GM23338 (cell line): ENCODE data around the gene ZNF202. TPM values are rescaled to one million over a fixed set of nuclear protein-coding genes. Genes with fewer than 3 reads are reported as not detected.

ENCODE experiments used
- ATAC-seq: fragments of 200-7000 bp; cut with Tn5 transposase; 3 replicates; pipeline ENCODE4 v1.9.1; 2020
- DNase-seq: peaks from one replicate; pipeline ENCODE4 v3.0.0-alpha.2; 2015; ENCODE audit warnings: low spot score
- H2AFZ ChIP-seq: fragments of 200-600 bp; sonication (generic); 2 replicates; pipeline ENCODE4 v1.8.0; 2016; ENCODE audit warnings: antibody characterized with exemption, mild to moderate bottlenecking, moderate library complexity
- H3F3A ChIP-seq: fragments of 200-600 bp; sonication (generic); replicated peaks from 2 replicates; pipeline ENCODE4 v1.8.0; 2017; ENCODE audit warnings: antibody characterized with exemption, mixed run types, low read depth
- H3K27ac ChIP-seq: fragments of 200-600 bp; sonication (generic); 2 replicates; pipeline ENCODE4 v1.6.1; 2016; ENCODE audit warnings: low read depth
- H3K27me3 ChIP-seq: fragments of 200-600 bp; sonication (generic); 2 replicates; pipeline ENCODE4 v1.8.0; 2016; ENCODE audit warnings: mild to moderate bottlenecking, mixed run types, moderate library complexity; ENCODE audit not compliant: insufficient read depth
- H3K36me3 ChIP-seq: fragments of 200-600 bp; sonication (generic); 2 replicates; pipeline ENCODE4 v1.8.0; 2016; ENCODE audit warnings: mild to moderate bottlenecking; ENCODE audit not compliant: insufficient read depth
- H3K4me1 ChIP-seq: fragments of 200-600 bp; sonication (generic); 2 replicates; pipeline ENCODE4 v1.8.0; 2016; ENCODE audit warnings: mild to moderate bottlenecking, moderate library complexity; ENCODE audit not compliant: insufficient read depth
- H3K4me2 ChIP-seq: fragments of 200-600 bp; sonication (generic); 2 replicates; pipeline ENCODE4 v1.7.1; 2017; ENCODE audit warnings: mixed run types
- H3K4me3 ChIP-seq: fragments of 200-600 bp; sonication (generic); 2 replicates; pipeline ENCODE4 v1.6.1; 2016; ENCODE audit warnings: mixed run types
- H3K79me2 ChIP-seq: fragments of 200-600 bp; sonication (generic); replicated peaks from 2 replicates; pipeline ENCODE4 v1.8.0; 2017; ENCODE audit warnings: mild to moderate bottlenecking; ENCODE audit not compliant: insufficient read depth
- H3K9me2 ChIP-seq: fragments of 200-600 bp; sonication (generic); 2 replicates; pipeline ENCODE4 v1.8.0; 2017; ENCODE audit not compliant: insufficient read depth
- H4K20me1 ChIP-seq: fragments of 200-600 bp; sonication (generic); replicated peaks from 2 replicates; pipeline ENCODE4 v1.8.0; 2017; ENCODE audit warnings: mild to moderate bottlenecking; ENCODE audit not compliant: insufficient read depth
- H3K27ac Mint-ChIP-seq: 2 replicates; pipeline ENCODE4 v1.8.0; 2020; ENCODE audit warnings: inconsistent platforms, mild to moderate bottlenecking, moderate library complexity, mixed read lengths
- H3K27me3 Mint-ChIP-seq: 3 replicates; pipeline ENCODE4 v1.8.0; 2022; ENCODE audit warnings: low read depth, mild to moderate bottlenecking, moderate library complexity, mixed read lengths, inconsistent platforms; ENCODE audit not compliant: insufficient read depth, poor library complexity
- H3K36me3 Mint-ChIP-seq: 3 replicates; pipeline ENCODE4 v1.8.0; 2021; ENCODE audit warnings: low read depth, mild to moderate bottlenecking, inconsistent platforms, moderate library complexity, mixed read lengths
- H3K4me1 Mint-ChIP-seq: 3 replicates; pipeline ENCODE4 v1.8.0; 2020; ENCODE audit warnings: mild to moderate bottlenecking, inconsistent platforms, mixed read lengths
- H3K4me3 Mint-ChIP-seq: 3 replicates; pipeline ENCODE4 v1.8.0; 2021; ENCODE audit warnings: moderate library complexity, mild to moderate bottlenecking, inconsistent platforms, mixed read lengths
- H3K9me3 Mint-ChIP-seq: 3 replicates; pipeline ENCODE4 v1.8.0; 2020; ENCODE audit warnings: moderate library complexity, mild to moderate bottlenecking, inconsistent platforms, mixed read lengths
- NANOG ChIP-seq: IDR thresholded peaks from 2 replicates; pipeline ENCODE4 v1.6.1; 2016; ENCODE audit warnings: antibody characterized with exemption, borderline replicate concordance
- POLR2AphosphoS5 ChIP-seq: IDR thresholded peaks from 2 replicates; pipeline ENCODE4 v1.6.1; 2016; ENCODE audit warnings: antibody characterized with exemption, low read depth
- long read RNA-seq: library from polyadenylated mRNA; unstranded; transcript quantifications from one replicate; pipeline ENCODE4 v2.0.0, GENCODE V29; 2020; ENCODE audit not compliant: unreplicated experiment
- polyA plus RNA-seq: library from polyadenylated mRNA; unstranded; fragments of >200 nt; fragmentation: Nextera tagmentation; extraction: Ambion mirVana; gene quantifications from 2 replicates; pipeline ENCODE4 v1.2.1, GENCODE V29; 2016
- total RNA-seq: library from RNA; depleted of rRNA; stranded (reverse); fragments of >200 nt; shearing (Covaris generic); gene quantifications from 2 replicates; pipeline ENCODE4 v1.2.3, GENCODE V29; 2014; rRNA removed
- TF ChIP-seq, protein P1 (sequence below), 2 experiments: fragments of 200-600 bp in 1 of 2; sonication (generic) in 1 of 2; conservative IDR thresholded peaks; 2 replicates each; pipeline versions ENCODE4 v1.5.1 to v1.6.1; 2016 to 2017; ENCODE audit warnings: antibody characterized with exemption in 2 of 2, low read depth in 2 of 2, mild to moderate bottlenecking in 2 of 2, moderate library complexity in 1 of 2
- TF ChIP-seq, protein P2 (sequence below): IDR thresholded peaks from 2 replicates; pipeline ENCODE4 v1.6.1; 2016; ENCODE audit warnings: antibody characterized with exemption
- TF ChIP-seq, protein P3 (sequence below): IDR thresholded peaks from one replicate; pipeline ENCODE4 v1.6.1; 2018; ENCODE audit warnings: antibody characterized with exemption; ENCODE audit not compliant: unreplicated experiment

ZNF202 gene
- total RNA-seq, result 33.0 and 36.7 TPM in 2 replicates
- polyA plus RNA-seq, result 16.1 and 18.2 TPM in 2 replicates
- long read RNA-seq, partial matches to known transcripts, result 1 of 4 reads
- long read RNA-seq, other reads (novel, unspliced or antisense), result 3 of 4 reads

DNA sequence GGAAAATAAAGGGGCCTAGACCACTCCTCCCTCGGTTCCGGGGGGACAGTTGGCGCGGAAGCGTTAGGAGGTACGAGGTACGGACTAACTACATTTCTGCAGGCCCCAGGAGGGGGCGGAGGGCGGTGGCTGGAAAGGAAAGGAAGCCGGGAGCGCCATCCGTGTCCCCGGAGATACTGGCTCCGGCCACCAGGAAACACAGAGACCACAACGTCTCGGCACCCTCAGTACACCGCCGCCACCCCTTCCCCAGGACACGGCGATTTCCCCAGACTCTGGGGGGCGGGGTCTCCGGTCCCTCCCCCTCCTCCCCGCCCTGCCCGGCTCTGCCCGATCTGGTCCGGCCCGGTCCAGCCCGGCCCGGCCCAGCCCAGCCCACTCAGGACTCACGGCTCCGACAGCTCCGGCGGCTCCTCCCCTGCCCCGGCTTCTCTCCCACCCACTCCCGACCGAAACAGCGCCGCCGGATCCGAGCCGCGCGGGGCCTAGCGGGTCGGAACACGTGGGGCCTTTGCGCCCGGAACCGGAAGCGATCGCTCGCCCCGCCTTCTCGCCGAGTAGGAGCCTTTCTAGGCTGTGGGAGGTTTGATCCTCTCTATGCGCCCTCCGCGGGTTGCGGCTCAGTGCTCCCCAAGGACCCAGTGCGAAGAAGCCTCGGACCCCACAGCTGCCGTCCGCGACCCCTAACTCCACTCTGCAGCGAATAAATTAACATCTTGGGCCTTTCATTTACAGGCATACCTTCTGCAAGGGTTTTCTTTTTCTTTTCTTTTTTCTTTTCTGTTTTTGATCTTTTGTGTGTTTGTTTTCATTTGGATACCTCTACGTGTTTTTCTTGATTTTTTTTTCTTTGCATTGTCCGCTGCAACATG lies at the start of gene ZNF202:
TSS of gene ZNF202 (minus strand) at position 502 of the 872 bp plus-strand sequence. CDS start 10,772 bp downstream, outside the sequence.
- H3K79me2 ChIP-seq, result peaks cover 48% of the 10 kb centered on the region
- Mint-ChIP-seq H3K36me3 (no peaks in the 10 kb centered on the region; the same call in 1 of the 3 replicates), H3K9me3 (peaks cover 26% of the 10 kb centered on the region), H3K4me3 (peak within 1 kb of the TSS; percentile 84), H3K4me1 (peaks cover 50% of the 10 kb centered on the region), H3K27me3 (peaks cover 17% of the 10 kb centered on the region), H3K27ac (peak within 1 kb of the TSS; percentile 96)
- H3F3A ChIP-seq, result 0 out of 2 replicates have a peak, but pooled peaks cover 5% of the 10 kb centered on the region
- ATAC-seq (peak; percentile 88), DNase-seq (peak; percentile 97)
- peaks cover 3% of the 10 kb centered on the region; the same call in 1 of the 2 replicates for H3K9me2 ChIP-seq
- peak within 1 kb of the TSS; percentile 86 for H3K4me2 ChIP-seq
- peaks cover 45% of the 10 kb centered on the region for H3K4me1 ChIP-seq
- H2AFZ ChIP-seq, result no peak within 1 kb of the TSS
- peaks cover 14% of the 10 kb centered on the region; the same call in 1 of the 2 replicates for H4K20me1 ChIP-seq
- TF ChIP-seq NANOG (no peak), POLR2AphosphoS5 (peak; percentile 55)
- TF ChIP-seq, protein P1, sequence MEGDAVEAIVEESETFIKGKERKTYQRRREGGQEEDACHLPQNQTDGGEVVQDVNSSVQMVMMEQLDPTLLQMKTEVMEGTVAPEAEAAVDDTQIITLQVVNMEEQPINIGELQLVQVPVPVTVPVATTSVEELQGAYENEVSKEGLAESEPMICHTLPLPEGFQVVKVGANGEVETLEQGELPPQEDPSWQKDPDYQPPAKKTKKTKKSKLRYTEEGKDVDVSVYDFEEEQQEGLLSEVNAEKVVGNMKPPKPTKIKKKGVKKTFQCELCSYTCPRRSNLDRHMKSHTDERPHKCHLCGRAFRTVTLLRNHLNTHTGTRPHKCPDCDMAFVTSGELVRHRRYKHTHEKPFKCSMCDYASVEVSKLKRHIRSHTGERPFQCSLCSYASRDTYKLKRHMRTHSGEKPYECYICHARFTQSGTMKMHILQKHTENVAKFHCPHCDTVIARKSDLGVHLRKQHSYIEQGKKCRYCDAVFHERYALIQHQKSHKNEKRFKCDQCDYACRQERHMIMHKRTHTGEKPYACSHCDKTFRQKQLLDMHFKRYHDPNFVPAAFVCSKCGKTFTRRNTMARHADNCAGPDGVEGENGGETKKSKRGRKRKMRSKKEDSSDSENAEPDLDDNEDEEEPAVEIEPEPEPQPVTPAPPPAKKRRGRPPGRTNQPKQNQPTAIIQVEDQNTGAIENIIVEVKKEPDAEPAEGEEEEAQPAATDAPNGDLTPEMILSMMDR (conservative IDR thresholded peaks at IDR 0.05; ENCODE audit: low read depth in 2 of 2), result no peak; a peak in 1 of 4 replicates
- TF ChIP-seq, protein P2, sequence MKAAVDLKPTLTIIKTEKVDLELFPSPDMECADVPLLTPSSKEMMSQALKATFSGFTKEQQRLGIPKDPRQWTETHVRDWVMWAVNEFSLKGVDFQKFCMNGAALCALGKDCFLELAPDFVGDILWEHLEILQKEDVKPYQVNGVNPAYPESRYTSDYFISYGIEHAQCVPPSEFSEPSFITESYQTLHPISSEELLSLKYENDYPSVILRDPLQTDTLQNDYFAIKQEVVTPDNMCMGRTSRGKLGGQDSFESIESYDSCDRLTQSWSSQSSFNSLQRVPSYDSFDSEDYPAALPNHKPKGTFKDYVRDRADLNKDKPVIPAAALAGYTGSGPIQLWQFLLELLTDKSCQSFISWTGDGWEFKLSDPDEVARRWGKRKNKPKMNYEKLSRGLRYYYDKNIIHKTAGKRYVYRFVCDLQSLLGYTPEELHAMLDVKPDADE, result peak; percentile 70; the same call in 1 of the 2 replicates
- peak within 1 kb of the TSS; percentile 61 for H3K4me3 ChIP-seq
- H3K36me3 ChIP-seq, result peaks cover 26% of the 10 kb centered on the region
- H3K27me3 ChIP-seq, result no peaks in the 10 kb centered on the region
- H3K27ac ChIP-seq, result peak within 1 kb of the TSS; percentile 99

- DNase-seq, result no peak
- peaks cover 2% of the 10 kb centered on the region; the same call in 1 of the 2 replicates for H3K36me3 ChIP-seq
- Mint-ChIP-seq H3K9me3 (peaks cover 33% of the 10 kb centered on the region), H3K4me1 (peaks cover 23% of the 10 kb centered on the region), H3K4me3 (no peak overlapping the region), H3K36me3 (peaks cover 62% of the 10 kb centered on the region), H3K27me3 (no peaks in the 10 kb centered on the region), H3K27ac (no peak overlapping the region)
- no peaks in the 10 kb centered on the region for H3K9me2 ChIP-seq
- no peaks in the 10 kb centered on the region for H3F3A ChIP-seq
- no peak overlapping the region for H3K27ac ChIP-seq
- H2AFZ ChIP-seq, result no peak overlapping the region; the same call in 1 of the 2 replicates
- no peaks in the 10 kb centered on the region for H3K79me2 ChIP-seq
- H4K20me1 ChIP-seq, result no peaks in the 10 kb centered on the region
- ATAC-seq, result no peak
- H3K4me3 ChIP-seq, result no peak overlapping the region
- peaks cover 14% of the 10 kb centered on the region for H3K4me1 ChIP-seq
- no peak overlapping the region for H3K4me2 ChIP-seq
- no peaks in the 10 kb centered on the region for H3K27me3 ChIP-seq
- no peak for TF ChIP-seq POLR2AphosphoS5
- TF ChIP-seq, protein P3, sequence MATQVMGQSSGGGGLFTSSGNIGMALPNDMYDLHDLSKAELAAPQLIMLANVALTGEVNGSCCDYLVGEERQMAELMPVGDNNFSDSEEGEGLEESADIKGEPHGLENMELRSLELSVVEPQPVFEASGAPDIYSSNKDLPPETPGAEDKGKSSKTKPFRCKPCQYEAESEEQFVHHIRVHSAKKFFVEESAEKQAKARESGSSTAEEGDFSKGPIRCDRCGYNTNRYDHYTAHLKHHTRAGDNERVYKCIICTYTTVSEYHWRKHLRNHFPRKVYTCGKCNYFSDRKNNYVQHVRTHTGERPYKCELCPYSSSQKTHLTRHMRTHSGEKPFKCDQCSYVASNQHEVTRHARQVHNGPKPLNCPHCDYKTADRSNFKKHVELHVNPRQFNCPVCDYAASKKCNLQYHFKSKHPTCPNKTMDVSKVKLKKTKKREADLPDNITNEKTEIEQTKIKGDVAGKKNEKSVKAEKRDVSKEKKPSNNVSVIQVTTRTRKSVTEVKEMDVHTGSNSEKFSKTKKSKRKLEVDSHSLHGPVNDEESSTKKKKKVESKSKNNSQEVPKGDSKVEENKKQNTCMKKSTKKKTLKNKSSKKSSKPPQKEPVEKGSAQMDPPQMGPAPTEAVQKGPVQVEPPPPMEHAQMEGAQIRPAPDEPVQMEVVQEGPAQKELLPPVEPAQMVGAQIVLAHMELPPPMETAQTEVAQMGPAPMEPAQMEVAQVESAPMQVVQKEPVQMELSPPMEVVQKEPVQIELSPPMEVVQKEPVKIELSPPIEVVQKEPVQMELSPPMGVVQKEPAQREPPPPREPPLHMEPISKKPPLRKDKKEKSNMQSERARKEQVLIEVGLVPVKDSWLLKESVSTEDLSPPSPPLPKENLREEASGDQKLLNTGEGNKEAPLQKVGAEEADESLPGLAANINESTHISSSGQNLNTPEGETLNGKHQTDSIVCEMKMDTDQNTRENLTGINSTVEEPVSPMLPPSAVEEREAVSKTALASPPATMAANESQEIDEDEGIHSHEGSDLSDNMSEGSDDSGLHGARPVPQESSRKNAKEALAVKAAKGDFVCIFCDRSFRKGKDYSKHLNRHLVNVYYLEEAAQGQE, result no peak
Measured at GRCh38 chr11:123783536-123783935, 42.1 kb upstream of the ZNF202 start.
